WERI-Rb-1 (cell line): ENCODE results near the gene SZT2.

Experiments used
- DNase-seq: peaks from one replicate; pipeline ENCODE4 v3.0.0-alpha.2; 2020
- H3K27ac ChIP-seq: fragments of 250-450 bp; sonication (Bioruptor Pico); 2 replicates; pipeline ENCODE4 v1.5.1; 2020; ENCODE audit warnings: mild to moderate bottlenecking, moderate library complexity
- H3K27me3 ChIP-seq: fragments of 250-450 bp; sonication (Bioruptor Pico); 2 replicates; pipeline ENCODE4 v1.5.1; 2021; ENCODE audit warnings: mild to moderate bottlenecking, low read depth, moderate library complexity; ENCODE audit not compliant: insufficient read depth, severe bottlenecking
- H3K36me3 ChIP-seq: fragments of 250-450 bp; sonication (Bioruptor Pico); 2 replicates; pipeline ENCODE4 v1.5.1; 2020; ENCODE audit warnings: mild to moderate bottlenecking, moderate library complexity
- H3K4me3 ChIP-seq: 2 replicates; pipeline ENCODE4 v1.5.1; 2011; ENCODE audit warnings: low read depth, mild to moderate bottlenecking, control low read depth, low read length
- H3K9me3 ChIP-seq: fragments of 250-450 bp; sonication (Bioruptor Pico); 2 replicates; pipeline ENCODE4 v1.5.1; 2021; ENCODE audit warnings: mild to moderate bottlenecking, moderate library complexity; ENCODE audit not compliant: severe bottlenecking
- CTCF ChIP-seq: IDR thresholded peaks from 2 replicates; pipeline ENCODE4 v1.5.1; 2011; ENCODE audit warnings: low read depth, mild to moderate bottlenecking, control low read depth, inconsistent platforms, low read length

SZT2 gene

DNA sequence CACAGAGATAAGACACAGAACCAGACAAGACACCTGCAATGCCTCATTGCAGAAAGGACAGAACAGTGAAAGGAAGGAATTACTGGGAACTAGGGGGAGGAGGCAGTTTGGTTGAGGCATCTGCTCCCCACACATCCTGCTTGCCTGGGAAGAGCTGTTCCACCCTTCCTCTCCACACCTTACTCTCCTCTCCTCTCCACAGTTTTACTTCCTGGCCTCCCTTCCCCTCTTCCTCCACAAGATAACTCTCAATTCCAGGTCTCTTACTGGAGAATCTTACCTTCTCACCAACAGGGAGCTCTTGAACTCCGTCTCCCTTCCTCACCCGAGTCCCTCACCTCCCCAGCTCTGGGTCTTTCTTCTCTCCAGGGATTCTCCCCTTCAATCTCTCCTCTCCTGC, 24.0 kb upstream of the SZT2 start:
- H3K4me3 ChIP-seq, result no peak overlapping the region
- H3K9me3 ChIP-seq, result no peaks in the 10 kb centered on the region
- TF ChIP-seq CTCF, result no peak

DNA sequence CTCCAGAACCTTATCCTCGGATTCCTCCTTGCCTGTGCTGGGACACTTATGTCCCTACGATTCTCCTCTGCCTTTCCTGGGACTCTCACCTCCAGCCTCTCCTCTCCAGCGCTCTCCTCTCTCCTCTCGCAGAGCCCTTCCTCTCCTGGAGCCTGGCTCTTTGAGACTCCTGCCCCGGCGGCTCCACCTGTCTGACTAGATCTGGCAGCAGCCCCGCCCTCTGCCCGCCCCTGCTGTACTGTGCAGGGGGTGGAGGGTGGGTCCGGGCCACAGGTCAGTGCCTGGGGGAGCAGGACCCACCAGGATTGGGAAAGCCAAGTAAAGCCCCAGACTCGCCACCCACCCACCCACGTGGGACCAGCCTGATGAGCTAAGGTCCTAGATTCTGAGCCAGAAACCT, 23.5 kb upstream of the SZT2 start:
- Histone ChIP-seq H3K4me3 (no peak overlapping the region), H3K27me3 (no peaks in the 10 kb centered on the region), H3K36me3 (peaks cover 48% of the 10 kb centered on the region), H3K9me3 (no peaks in the 10 kb centered on the region), H3K27ac (no peak overlapping the region)
- no peak for TF ChIP-seq CTCF
- DNase-seq, result no peak

More for the DNA sequence above, 24.0 kb upstream of the SZT2 start:
- Histone ChIP-seq H3K27me3 (no peaks in the 10 kb centered on the region), H3K36me3 (peaks cover 50% of the 10 kb centered on the region), H3K27ac (no peak overlapping the region)
- no peak for DNase-seq

DNA sequence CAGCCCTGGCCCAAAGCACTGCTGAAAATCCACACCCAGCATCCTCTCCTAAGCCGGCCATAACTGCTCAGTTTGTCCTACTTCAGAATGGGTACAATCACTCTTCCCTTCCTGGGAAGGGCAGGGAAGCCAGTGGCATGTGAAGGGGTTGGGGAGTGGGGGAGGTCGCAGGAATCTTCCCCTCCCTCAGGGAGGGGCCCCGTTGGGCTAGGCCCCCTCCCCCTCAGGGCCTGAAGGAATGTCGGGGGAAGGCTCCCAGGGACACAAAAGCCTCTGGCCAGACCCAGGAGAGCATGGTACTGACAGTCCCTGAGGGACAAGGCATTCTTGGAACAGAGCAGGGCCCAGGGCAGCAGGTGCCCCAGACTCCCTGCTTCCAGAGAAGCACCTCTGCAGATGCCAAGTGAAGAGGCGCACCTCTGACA, 23.1 kb upstream of the SZT2 start:
- no peaks in the 10 kb centered on the region for H3K27me3 ChIP-seq
- no peak for TF ChIP-seq CTCF
- DNase-seq, result no peak
- no peaks in the 10 kb centered on the region for H3K9me3 ChIP-seq
- peak overlapping the region; percentile 89; the same call in 1 of the 2 replicates for H3K27ac ChIP-seq
- no peak overlapping the region for H3K4me3 ChIP-seq
- H3K36me3 ChIP-seq, result peaks cover 43% of the 10 kb centered on the region

DNA sequence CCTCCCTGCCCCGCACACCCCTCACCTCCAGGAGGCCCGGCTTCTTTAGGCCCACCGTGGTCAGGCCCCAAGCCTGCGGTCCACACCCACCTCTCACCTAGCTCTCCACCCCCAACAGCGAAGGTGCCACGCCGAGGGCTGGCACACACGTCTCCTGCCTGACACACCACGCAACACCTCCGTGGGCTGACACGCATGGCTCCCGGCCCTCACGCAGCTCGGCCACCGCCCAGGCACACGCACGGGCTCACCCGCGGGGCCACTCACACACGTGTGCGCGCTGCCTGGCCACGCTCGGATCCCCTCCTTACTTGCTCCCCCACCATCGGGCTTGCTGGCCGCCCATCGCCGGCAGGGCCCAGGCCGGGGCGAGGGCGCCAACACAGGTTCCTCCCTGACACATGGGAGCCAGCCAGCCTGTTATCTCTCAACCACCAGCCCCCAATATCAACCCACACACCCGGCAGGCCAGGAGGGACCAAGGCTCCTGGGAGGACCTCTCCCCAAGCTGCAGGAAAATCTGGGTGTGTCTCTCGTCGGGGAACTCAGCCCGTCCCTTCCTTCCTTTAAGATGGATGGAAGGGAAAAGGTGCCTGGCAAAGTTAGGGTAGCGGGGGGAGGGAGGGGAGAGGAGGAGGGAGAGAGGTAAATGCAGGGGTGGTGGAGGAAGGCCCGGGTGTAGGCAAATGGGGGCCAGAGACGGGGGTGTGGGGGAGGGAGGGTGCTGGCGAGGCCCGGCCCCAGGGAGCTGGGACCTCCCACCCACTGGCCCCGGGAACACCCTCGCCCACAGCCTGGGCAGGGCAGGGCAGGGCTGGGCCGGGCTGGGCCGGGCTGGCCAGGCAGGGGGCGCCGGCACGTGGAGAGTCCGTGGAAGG, 22.4 kb upstream of the SZT2 start:
- H3K36me3 ChIP-seq, result peaks cover 37% of the 10 kb centered on the region
- peak overlapping the region; percentile 89 for H3K27ac ChIP-seq
- DNase-seq, result no peak
- peak overlapping the region; percentile 66 for H3K4me3 ChIP-seq
- H3K9me3 ChIP-seq, result no peaks in the 10 kb centered on the region
- H3K27me3 ChIP-seq, result no peaks in the 10 kb centered on the region
- no peak for TF ChIP-seq CTCF

DNA sequence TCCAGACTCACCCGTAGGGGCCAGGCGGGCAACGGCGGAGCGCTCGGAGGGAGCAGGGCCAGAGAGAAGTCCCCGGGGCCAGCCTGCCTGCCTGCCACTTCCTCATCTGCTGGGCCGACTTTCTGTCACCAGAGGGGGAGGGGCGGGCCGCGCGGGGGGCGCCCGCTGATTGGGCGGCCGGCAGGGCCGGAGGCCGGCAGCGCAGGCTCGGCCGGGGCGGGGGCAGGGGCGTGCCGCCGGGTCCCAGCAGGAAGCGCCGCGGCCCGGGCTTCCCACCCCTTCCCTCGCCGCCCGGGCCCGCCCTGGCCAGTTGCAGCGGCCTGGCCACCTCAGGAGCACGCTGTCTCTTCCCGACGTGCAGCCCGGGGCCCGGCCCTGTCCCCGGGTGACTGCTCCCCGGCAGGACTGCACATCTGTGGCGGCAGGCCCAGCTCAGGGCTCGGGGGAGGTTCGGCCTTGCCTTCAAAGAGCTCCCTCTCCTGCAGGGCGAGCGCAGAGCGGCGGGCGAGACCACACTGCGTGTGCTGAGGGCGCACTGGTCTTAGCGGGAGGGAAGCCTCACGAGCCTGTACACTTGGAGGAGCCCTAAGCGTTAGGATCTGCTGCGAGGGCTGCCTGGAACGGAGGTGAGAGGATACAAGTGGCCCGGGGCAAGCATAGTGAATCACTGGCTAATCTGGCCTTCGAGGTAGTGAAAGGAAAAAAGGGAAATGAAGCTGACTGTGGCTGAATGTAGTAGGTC, 21.6 kb upstream of the SZT2 start, which contains the start of gene ELOVL1:
TSS of gene ELOVL1 (minus strand) at position 108 of the 742 bp plus-strand sequence. CDS start 2,402 bp downstream, outside the sequence.
- Histone ChIP-seq H3K27ac (peak within 1 kb of the TSS; percentile 89), H3K27me3 (no peaks in the 10 kb centered on the region), H3K4me3 (peak within 1 kb of the TSS; percentile 66), H3K9me3 (no peaks in the 10 kb centered on the region), H3K36me3 (peaks cover 29% of the 10 kb centered on the region)
- TF ChIP-seq CTCF, result peak; percentile 55
- peak; percentile 93 for DNase-seq
